ENCODE data around the gene FAM186B.

Gene FAM186B

GRCh38 chr12:49548481-49548821 lies 57.0 kb downstream of the FAM186B start:
- H3K4me3 ChIP-seq (ENCODE audit: control insufficient read depth, low read depth, low read length) = no peak overlapping the region
- no peak for TF ChIP-seq CTCF (conservative IDR thresholded peaks at IDR 0.05; ENCODE audit: control insufficient read depth, insufficient read depth, low read depth, low read length)
- DNase-seq (ENCODE audit: low read depth) = no peak

- H3K4me3 ChIP-seq (ENCODE audit: control insufficient read depth, low read depth, low read length) = no peak overlapping the region
- no peak for DNase-seq (ENCODE audit: low read depth)
- TF ChIP-seq CTCF (conservative IDR thresholded peaks at IDR 0.05; ENCODE audit: control insufficient read depth, insufficient read depth, low read depth, low read length) = no peak
Measured at GRCh38 chr12:49547090-49547690, 58.2 kb downstream of the FAM186B start.

- TF ChIP-seq CTCF (conservative IDR thresholded peaks at IDR 0.05; ENCODE audit: control insufficient read depth, insufficient read depth, low read depth, low read length) = no peak
- DNase-seq (ENCODE audit: low read depth) = no peak
- H3K4me3 ChIP-seq (ENCODE audit: control insufficient read depth, low read depth, low read length) = no peak overlapping the region
Measured at GRCh38 chr12:49546481-49546880, 59.0 kb downstream of the FAM186B start.

- DNase-seq (ENCODE audit: low read depth) = no peak
- no peak for TF ChIP-seq CTCF (conservative IDR thresholded peaks at IDR 0.05; ENCODE audit: control insufficient read depth, insufficient read depth, low read depth, low read length)
- H3K4me3 ChIP-seq (ENCODE audit: control insufficient read depth, low read depth, low read length) = no peak overlapping the region
Measured at GRCh38 chr12:49545815-49546214, 59.6 kb downstream of the FAM186B start.

- DNase-seq (ENCODE audit: low read depth) = no peak
- no peak overlapping the region for H3K4me3 ChIP-seq (ENCODE audit: control insufficient read depth, low read depth, low read length)
- no peak for TF ChIP-seq CTCF (conservative IDR thresholded peaks at IDR 0.05; ENCODE audit: control insufficient read depth, insufficient read depth, low read depth, low read length)
Measured at GRCh38 chr12:49543914-49544815, 61.3 kb downstream of the FAM186B start.

- no peak for DNase-seq (ENCODE audit: low read depth)
- H3K4me3 ChIP-seq (ENCODE audit: control insufficient read depth, low read depth, low read length) = no peak overlapping the region
- no peak for TF ChIP-seq CTCF (conservative IDR thresholded peaks at IDR 0.05; ENCODE audit: control insufficient read depth, insufficient read depth, low read depth, low read length)
Measured at GRCh38 chr12:49543221-49543913, 62.1 kb downstream of the FAM186B start.

Data from fibroblast of mammary gland (primary cell).